ENCODE data around the gene ERGIC3. TPM values are rescaled to one million over a fixed set of nuclear protein-coding genes. Genes with fewer than 3 reads are reported as not detected.

The ERGIC3 gene
- total RNA-seq, 1 donor from 2014 or later = 233 TPM

Small RNA genes lying within 50 kb of the gene (small RNA-seq; reads per million reads assigned to genes)
- not detected for gene RPL37P1

Other genes with a start within 250 kb of the ERGIC3 start
- gene FAM83C, start 249.7 kb upstream of the ERGIC3 start, total RNA-seq = not detected
- gene UQCC1, start 130.1 kb upstream of the ERGIC3 start, total RNA-seq = 28.5 TPM
- gene GDF5, start 103.8 kb upstream of the ERGIC3 start, total RNA-seq = 0.41 TPM
- gene CEP250, start 86.5 kb upstream of the ERGIC3 start, total RNA-seq = 21.6 TPM
- gene C20orf173, start 12.4 kb upstream of the ERGIC3 start, total RNA-seq = under 0.01 TPM
- 0.82 TPM for gene SPAG4, start 73.8 kb downstream of the ERGIC3 start, total RNA-seq
- gene CPNE1, start 122.8 kb downstream of the ERGIC3 start, total RNA-seq = 55.4 TPM
- 109 TPM for gene RBM12, start 122.8 kb downstream of the ERGIC3 start, total RNA-seq
- 23.6 TPM for gene NFS1, start 157.3 kb downstream of the ERGIC3 start, total RNA-seq
- gene ROMO1, start 157.3 kb downstream of the ERGIC3 start, total RNA-seq = 86.4 TPM
- gene RBM39, start 200.2 kb downstream of the ERGIC3 start, total RNA-seq = 450 TPM
- 53.8 TPM for gene PHF20, start 229.9 kb downstream of the ERGIC3 start, total RNA-seq

All from frontal cortex (tissue), 1 donor.